Epidermal melanocyte (primary cell): ENCODE results near the gene FAM3A.

Experiments used
- DNase-seq: peaks from one replicate; pipeline ENCODE4 v3.0.0; 2011; ENCODE audit warnings: low spot score; ENCODE audit not compliant: insufficient read length

FAM3A gene

DNA sequence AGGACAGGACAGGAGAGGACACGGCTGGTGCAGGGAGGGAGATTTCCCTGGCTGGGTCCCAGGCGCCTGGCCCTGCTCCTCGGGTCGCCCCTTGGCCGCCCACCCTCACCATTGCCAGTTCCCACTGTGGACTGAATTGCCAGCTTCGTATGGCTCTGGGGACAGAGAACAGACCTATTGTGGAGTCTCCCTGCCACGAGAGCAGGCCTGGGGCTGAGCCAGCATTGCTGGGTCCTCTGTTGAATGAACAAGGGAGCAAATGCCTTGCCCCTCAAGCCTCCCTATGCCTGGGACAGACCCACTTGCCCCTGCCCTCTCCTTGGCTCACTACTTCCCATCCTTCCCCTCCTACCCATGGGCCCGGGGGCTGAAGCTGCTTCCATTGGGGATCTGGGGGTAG, 53.6 kb downstream of the FAM3A start:
- DNase-seq: no peak

DNA sequence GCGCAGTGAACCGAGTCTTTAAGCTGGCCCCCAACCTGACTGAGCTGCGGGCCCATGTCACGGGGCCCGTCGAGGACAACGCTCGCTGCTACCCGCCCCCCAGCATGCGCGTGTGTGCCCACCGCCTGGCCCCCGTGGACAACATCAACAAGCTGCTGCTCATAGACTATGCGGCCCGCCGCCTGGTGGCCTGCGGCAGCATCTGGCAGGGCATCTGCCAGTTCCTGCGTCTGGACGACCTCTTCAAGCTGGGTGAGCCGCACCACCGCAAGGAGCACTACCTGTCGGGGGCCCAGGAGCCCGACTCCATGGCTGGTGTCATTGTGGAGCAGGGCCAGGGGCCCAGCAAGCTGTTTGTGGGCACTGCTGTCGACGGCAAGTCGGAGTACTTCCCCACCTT, 55.7 kb downstream of the FAM3A start:
- no peak for DNase-seq

GRCh38 chrX:154459832-154460231, 56.2 kb downstream of the FAM3A start:
- no peak for DNase-seq

DNA sequence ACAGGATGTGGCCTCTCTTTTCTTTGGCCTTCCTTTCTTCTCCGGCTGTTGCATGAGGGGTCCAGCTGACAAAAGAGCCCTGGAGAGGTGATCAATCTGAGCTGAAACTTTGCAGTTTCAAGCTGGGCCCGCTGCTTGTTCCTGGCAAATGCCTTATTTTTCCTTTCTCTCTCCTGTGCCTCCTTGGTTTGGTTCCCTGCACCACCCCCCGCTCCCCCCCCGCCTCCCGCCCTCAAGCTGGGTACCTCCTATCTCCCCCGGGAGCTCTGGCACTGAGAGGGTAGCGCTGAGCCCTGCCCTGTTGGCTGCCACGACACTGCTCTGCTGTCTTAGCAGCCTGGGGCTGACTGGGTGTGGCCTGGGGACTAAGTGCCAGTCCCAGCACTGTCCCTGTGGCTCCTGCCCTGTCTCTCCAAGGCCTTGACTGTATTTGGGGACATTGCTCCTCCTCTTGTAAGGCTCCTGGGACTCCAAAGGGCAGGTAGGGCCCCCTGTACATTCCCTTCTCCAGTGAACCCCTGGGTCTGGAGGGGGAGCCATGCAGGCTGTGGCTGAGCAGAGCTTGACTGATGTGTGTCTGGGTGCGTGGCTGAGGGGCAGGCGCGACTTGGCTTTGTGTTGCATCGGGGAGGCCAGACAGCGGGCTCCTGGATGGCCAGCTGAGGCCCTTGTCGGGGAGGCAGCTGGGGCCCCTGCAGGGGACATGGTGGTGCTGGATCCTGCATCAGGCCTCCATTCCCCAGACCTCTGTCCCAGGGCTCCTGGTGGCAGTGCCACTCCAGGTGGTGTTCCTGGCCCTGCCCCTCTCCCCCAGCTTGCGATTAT, 56.9 kb downstream of the FAM3A start:
- DNase-seq: no peak

DNA sequence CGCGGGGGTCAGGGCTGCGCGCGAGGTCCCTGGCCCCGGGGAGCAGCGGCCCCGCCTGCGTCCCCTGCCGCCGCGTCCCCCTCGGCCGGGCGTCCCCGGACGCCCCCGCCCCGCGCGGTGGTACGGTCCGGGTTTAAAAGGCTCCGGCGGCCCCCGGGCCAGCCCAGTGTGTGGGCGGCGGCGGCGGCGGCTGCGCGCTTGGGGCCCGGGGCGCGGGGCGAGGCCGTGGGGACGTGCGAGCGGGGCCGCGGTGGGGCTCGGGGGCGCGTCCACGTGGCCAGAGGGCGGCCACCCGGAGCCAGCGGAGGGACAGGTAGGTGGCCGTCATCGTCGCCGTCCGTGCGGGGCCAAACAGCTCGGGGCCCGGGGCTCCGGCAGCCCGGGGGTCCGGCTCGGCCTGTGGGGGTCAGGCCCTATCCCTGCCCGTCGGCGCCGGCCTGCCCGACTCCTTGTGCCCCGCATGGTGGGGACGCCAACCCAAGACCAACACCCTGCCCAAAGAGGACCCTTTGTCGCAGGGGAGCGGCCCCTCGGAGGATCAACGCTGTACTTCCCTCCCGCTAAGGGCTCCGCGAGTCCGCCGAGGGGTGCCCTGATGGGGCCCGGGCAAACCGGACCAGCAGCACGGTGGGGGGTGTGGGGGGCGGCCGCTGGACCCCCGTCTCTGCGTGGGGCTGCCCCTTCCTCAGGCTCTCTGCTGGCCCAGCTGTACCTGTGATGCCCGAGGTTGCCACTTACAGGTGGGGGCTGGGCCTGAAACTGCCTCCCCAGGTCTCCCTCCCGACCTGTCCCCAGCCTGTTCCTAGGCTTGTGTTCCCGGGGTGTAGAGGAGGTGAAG, 57.7 kb downstream of the FAM3A start, which contains the start of gene PLXNA3:
Gene PLXNA3, plus strand, starts transcription at position 166 of the 838 bp plus-strand sequence. CDS start 1,903 bp downstream, outside the sequence.
- DNase-seq: peak; percentile 46

DNA sequence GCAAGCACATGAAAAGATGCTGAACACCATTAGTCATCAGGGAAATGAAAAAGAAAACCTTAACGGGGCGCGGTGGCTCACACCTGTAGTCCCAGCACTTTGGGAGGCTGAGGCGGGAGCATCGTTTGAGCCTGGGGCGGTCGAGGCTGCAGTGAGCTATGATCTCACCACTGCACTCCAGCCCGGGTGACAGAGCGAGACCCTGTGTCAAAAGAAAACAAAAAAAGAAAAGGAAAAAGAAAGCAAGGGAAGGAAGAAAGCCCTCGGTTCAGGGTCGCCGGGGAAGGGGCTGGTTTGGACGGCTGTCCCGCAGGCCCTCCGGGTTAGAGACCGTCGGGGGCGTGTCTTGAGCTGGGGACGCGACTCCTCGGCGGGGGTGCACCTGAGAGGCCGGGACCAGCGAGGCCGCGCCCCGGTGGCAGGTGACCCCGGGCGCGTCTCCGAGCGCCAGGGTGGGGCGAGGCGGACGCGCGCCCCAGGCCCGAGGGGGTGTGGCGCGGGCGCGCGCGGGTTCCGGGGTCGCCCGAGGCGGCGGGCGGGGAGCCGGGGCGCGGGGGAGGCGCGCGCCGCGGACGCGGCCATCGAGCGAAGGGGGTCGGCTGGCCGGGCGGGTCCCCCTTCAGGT, 58.4 kb downstream of the FAM3A start:
- DNase-seq: no peak
